Panc1 (cell line): ENCODE results near the gene ROBO1. TPM values are rescaled to one million over a fixed set of nuclear protein-coding genes. Genes with fewer than 3 reads are reported as not detected.

Source experiments
- ATAC-seq: fragments of 200-7000 bp; cut with Tn5 transposase; 2 replicates; pipeline ENCODE4 v1.9.1; 2020; ENCODE audit warnings: mild to moderate bottlenecking, moderate library complexity
- BruUV-seq: library from RNA; stranded (reverse); fragments of 400-500 nt; replicated peaks from 2 replicates; lab custom pipeline; 2021; lab: Mats Ljungman, UMichigan
- CTCF ChIA-PET: fragments of 300-600 bp; sonication (Branson Sonifier 250); formaldehyde crosslinking; loops from one replicate; lab custom pipeline; 2022; ENCODE audit warnings: antibody characterized with exemption; lab: Charles Lee
- POLR2A ChIA-PET: fragments of 300-600 bp; sonication (Branson Sonifier 250); formaldehyde crosslinking; loops from one replicate; lab custom pipeline; 2022; ENCODE audit warnings: antibody characterized with exemption; lab: Charles Lee
- DNase-seq: peaks from one replicate; pipeline ENCODE4 v3.0.0-alpha.2; 2010; ENCODE audit warnings: low read depth, low spot score
- H3K27ac ChIP-seq: 2 replicates; pipeline ENCODE4 v1.5.1; 2011; ENCODE audit warnings: mild to moderate bottlenecking, low read length, inconsistent platforms
- H3K27me3 ChIP-seq: fragments of 200-500 bp; sonication (Bioruptor generic); 2 replicates; pipeline ENCODE4 v1.6.0; 2014; ENCODE audit warnings: low read length, inconsistent platforms; ENCODE audit not compliant: control insufficient read depth, insufficient read depth
- H3K36me3 ChIP-seq: fragments of 200-500 bp; sonication (Bioruptor generic); 2 replicates; pipeline ENCODE4 v1.5.1; 2014; ENCODE audit warnings: inconsistent platforms, mild to moderate bottlenecking, low read length, moderate library complexity; ENCODE audit not compliant: control insufficient read depth, insufficient read depth
- H3K4me1 ChIP-seq: 2 replicates; pipeline ENCODE4 v1.5.1; 2011; ENCODE audit warnings: inconsistent platforms, mild to moderate bottlenecking, low read length, moderate library complexity; ENCODE audit not compliant: control insufficient read depth, insufficient read depth
- H3K4me3 ChIP-seq, 2 experiments: 2 replicates each; pipeline ENCODE4 v1.5.1; 2011 to 2012; ENCODE audit warnings: low read depth in 2 of 2, low read length in 2 of 2, mild to moderate bottlenecking in 2 of 2, inconsistent platforms in 1 of 2, moderate library complexity in 1 of 2
- H3K9me3 ChIP-seq: fragments of 200-500 bp; sonication (Bioruptor generic); 2 replicates; pipeline ENCODE4 v1.5.1; 2014; ENCODE audit warnings: low read depth, mild to moderate bottlenecking, inconsistent platforms, low read length, moderate library complexity; ENCODE audit not compliant: control insufficient read depth, insufficient read depth
- CTCF ChIP-seq: fragments of 450-650 bp; IDR thresholded peaks from 2 replicates; pipeline ENCODE4 v1.5.1; 2017; ENCODE audit warnings: mild to moderate bottlenecking
- POLR2AphosphoS5 ChIP-seq: IDR thresholded peaks from 2 replicates; pipeline ENCODE4 v1.6.1; 2012; ENCODE audit warnings: mild to moderate bottlenecking, low read depth, low read length, moderate library complexity
- REST ChIP-seq, 2 experiments: IDR thresholded peaks; 2 replicates each; pipeline ENCODE4 v1.6.1; 2011 to 2012; ENCODE audit warnings: low read depth in 2 of 2, control low read depth in 1 of 2, low read length in 1 of 2, mild to moderate bottlenecking in 1 of 2, moderate library complexity in 1 of 2; ENCODE audit not compliant: insufficient read depth in 1 of 2
- SIN3A ChIP-seq: IDR thresholded peaks from 2 replicates; pipeline ENCODE4 v1.6.1; 2012; ENCODE audit warnings: low read depth, mild to moderate bottlenecking, low read length, moderate library complexity, borderline replicate concordance; ENCODE audit not compliant: insufficient read depth
- TCF7L2 ChIP-seq: IDR thresholded peaks from 2 replicates; pipeline ENCODE4 v1.6.1; 2011; ENCODE audit warnings: mild to moderate bottlenecking, low read depth, low read length, inconsistent platforms
- in situ Hi-C: cut with HindIII; loops from 2 replicates; pipeline ENCODE4 v1.10.0; 2016; ENCODE audit warnings: low sequenced_read_pairs, low pct_unique_long_range_greater_than_20kb
- intact Hi-C: fragments of 100-400 bp; cut with micrococcal nuclease; formaldehyde crosslinking; loops from one replicate; pipeline ENCODE4 v1.10.0; 2022; ENCODE audit not compliant: unreplicated experiment
- total RNA-seq: library from RNA; stranded (reverse); gene quantifications from one replicate; pipeline ENCODE4 v1.2.1, GENCODE V29; 2021; ENCODE audit not compliant: unreplicated experiment

The ROBO1 gene
- total RNA-seq, 1 experiment from 2014 or later, result 61.6 TPM

- Histone ChIP-seq H3K4me3 (no peak overlapping the region), H3K27me3 (no peaks in the 10 kb centered on the region), H3K27ac (no peak overlapping the region), H3K36me3 (no peaks in the 10 kb centered on the region), H3K9me3 (no peaks in the 10 kb centered on the region), H3K4me1 (no peaks in the 10 kb centered on the region)
- ChIA-PET CTCF (no interaction called here), POLR2A (no interaction called here)
- DNase-seq, result no peak
- in situ Hi-C loops (no loop called here), intact Hi-C loops (loop anchor here (1.0 kb wide), 1 partner anchor 374 kb away; no protein-coding TSS in a partner anchor)
- TF ChIP-seq CTCF (peak; percentile 59; the same call in 1 of the 2 replicates), TCF7L2 (no peak), REST (IDR thresholded peaks at IDR 0.05; ENCODE audit: insufficient read depth in 1 of 2, low read depth in 2 of 2, low read length in 1 of 2) (no peak)
- BruUV-seq, result no TSS peak
- ATAC-seq, result no peak; the same call in 1 of the 2 replicates
Observed at GRCh38 chr3:79032686-79033318, 735.0 kb downstream of the ROBO1 start.

- ChIA-PET CTCF (no interaction called here), POLR2A (no interaction called here)
- Histone ChIP-seq H3K36me3 (no peaks in the 10 kb centered on the region), H3K27ac (no peak overlapping the region), H3K27me3 (no peaks in the 10 kb centered on the region), H3K4me3 (no peak overlapping the region), H3K9me3 (no peaks in the 10 kb centered on the region), H3K4me1 (no peaks in the 10 kb centered on the region)
- intact Hi-C loops (no loop called here), in situ Hi-C loops (no loop called here)
- BruUV-seq, result no TSS peak
- TF ChIP-seq POLR2AphosphoS5 (no peak), REST (IDR thresholded peaks at IDR 0.05; ENCODE audit: insufficient read depth in 1 of 2, low read depth in 2 of 2, low read length in 1 of 2) (no peak), TCF7L2 (no peak), SIN3A (no peak), CTCF (no peak)
- ATAC-seq, result no peak
- no peak for DNase-seq
Observed at GRCh38 chr3:79030157-79030556, 737.6 kb downstream of the ROBO1 start.
